ENCODE results near the gene FCHO2. TPM values are rescaled to one million over a fixed set of nuclear protein-coding genes. Genes with fewer than 3 reads are reported as not detected.
"Not testable (repeated sequence)": the region's sequence is repeated elsewhere in the genome, so short reads cannot be mapped to it uniquely, and the experiment has no call there.

Gene FCHO2
- total and polyA plus RNA-seq, 7 donors: 4.0 to 19.9 (median 16.6) TPM

DNA sequence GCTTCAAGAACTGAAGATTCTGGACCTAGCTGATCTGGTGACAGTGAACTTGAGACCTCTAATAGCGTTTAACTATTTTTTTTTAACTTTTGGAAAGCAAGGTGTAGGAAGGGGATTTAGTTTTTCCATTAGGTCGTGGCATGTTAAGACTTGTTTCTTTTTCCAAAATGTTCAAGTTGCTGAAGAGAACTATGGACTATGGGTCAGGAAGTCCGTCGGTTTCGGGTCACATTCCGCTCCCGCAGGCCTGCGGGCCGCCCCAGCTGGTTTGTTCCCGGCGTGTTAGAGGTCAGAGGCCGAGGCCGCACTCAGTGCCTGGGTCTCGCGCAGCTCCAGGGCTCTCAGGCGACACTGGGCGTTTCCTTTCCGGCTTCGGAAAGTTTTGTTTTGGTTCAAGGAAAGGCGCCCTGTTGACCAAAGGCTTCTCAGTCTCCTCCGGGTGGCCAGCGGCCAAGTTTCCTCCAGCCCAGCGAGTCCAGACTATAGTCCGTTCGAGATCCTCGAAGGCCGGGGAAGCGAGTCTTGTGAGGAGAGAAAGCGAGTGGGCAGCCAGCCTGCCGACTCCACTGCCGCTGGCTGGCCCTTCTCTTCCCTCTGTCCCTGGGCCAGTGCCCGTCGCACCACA is 586 bp upstream of the FCHO2 start:
- WGBS, 3 donors: 1 to 4% (median 1%) methylated on average over 32 to 33 of the region's 33 CpGs
- DNase-seq (peak; percentile 81 to 91), ATAC-seq (peak; percentile 61 to 77 (median 68))
- H3K36me3 ChIP-seq (ENCODE audit: insufficient read depth in 1 of 2, low read depth in 1 of 2): no peaks in the 10 kb centered on the region
- H3K9me3 ChIP-seq: no peaks in the 10 kb centered on the region
- H3K4me1 ChIP-seq: peaks cover 29% of the 10 kb centered on the region
- H3K27ac ChIP-seq: peak overlapping the region; percentile 96
- peak overlapping the region; percentile 86 for H3K4me3 ChIP-seq
- TF ChIP-seq, protein P1, sequence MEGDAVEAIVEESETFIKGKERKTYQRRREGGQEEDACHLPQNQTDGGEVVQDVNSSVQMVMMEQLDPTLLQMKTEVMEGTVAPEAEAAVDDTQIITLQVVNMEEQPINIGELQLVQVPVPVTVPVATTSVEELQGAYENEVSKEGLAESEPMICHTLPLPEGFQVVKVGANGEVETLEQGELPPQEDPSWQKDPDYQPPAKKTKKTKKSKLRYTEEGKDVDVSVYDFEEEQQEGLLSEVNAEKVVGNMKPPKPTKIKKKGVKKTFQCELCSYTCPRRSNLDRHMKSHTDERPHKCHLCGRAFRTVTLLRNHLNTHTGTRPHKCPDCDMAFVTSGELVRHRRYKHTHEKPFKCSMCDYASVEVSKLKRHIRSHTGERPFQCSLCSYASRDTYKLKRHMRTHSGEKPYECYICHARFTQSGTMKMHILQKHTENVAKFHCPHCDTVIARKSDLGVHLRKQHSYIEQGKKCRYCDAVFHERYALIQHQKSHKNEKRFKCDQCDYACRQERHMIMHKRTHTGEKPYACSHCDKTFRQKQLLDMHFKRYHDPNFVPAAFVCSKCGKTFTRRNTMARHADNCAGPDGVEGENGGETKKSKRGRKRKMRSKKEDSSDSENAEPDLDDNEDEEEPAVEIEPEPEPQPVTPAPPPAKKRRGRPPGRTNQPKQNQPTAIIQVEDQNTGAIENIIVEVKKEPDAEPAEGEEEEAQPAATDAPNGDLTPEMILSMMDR (IDR thresholded peaks at IDR 0.05): no peak
- intact Hi-C loops (cut with DNase I): no loop called here
- H3K27me3 ChIP-seq (ENCODE audit: insufficient read depth in 3 of 3, low read length in 2 of 3): no peaks in the 10 kb centered on the region

DNA sequence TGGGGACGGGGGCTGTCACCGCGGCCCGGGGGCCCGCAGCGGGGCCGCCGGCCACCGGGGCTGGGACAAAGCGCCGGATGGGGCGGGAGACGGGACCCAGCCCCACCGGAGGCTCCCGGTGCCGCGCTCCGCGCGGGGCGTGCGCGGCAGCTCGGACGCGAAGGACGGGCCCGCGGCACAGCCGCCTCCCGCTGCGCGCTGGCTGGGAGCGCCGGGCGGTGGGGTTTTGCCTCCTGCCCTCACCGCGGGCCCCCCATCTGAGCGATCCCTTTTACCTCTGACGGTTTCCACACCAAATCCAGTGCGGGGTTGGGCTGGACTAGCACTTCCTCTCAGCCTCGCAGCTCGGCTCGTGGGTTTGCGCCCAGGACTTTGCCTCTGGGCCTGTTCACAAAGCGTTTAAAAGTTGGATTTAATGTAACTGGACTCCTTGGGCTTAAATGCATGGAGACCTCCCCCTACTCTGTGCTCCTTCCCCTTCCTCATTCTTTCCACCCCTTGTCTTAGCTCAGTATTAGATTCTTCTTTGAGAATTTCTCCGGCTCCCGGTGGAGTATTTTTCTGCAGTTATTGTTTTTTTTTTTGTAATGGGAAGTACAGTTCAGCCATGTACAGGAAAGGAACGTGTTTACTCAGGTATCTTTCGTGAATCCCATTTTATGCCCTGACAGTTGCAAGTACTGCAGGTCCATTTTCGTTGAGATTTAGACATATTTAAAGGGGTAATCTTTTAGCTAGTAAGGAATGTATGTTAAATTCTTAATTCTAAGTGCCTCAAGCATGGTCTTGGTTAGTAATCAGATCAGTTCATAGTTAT is 691 bp downstream of the FCHO2 start:
- 0 to 2% (median 1%) methylated on average over 19 to 51 of the region's 51 CpGs for WGBS, 3 donors
- Histone ChIP-seq H3K36me3 (ENCODE audit: insufficient read depth in 1 of 2, low read depth in 1 of 2) (no peaks in the 10 kb centered on the region), H3K4me3 (peak overlapping the region; percentile 86), H3K27me3 (ENCODE audit: insufficient read depth in 3 of 3, low read length in 2 of 3) (no peaks in the 10 kb centered on the region), H3K4me1 (peaks cover 29% of the 10 kb centered on the region), H3K9me3 (no peaks in the 10 kb centered on the region), H3K27ac (peak overlapping the region; percentile 96)
- intact Hi-C loops (cut with DNase I): no loop called here
- peak in 3 of 4 donors; percentile 1 to 67 (median 60) for ATAC-seq
- TF ChIP-seq, protein P1 (IDR thresholded peaks at IDR 0.05): no peak
- peak; percentile 43 to 78 for DNase-seq

DNA sequence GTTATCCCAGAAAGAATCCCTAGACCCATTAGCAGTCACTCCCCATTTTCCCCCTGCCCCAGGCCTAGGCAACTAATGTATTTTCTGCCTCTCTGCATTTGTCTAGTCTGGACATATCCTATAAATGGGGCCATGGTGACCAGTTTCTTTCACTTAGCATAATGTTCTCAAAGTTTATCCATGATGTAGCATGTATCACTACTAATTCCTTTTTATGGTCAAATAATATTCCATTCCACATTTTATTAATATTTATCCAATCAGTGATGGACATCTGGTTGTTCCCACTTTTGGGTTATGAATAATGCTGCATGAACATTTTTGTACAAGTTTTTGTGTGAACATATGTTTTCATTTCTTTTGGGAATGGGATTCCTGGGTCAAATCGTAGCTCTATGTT is 1.5 kb downstream of the FCHO2 start:
- intact Hi-C loops (cut with DNase I): no loop called here
- DNase-seq (no peak), ATAC-seq (no peak)
- no peaks in the 10 kb centered on the region for H3K9me3 ChIP-seq
- TF ChIP-seq, protein P1 (IDR thresholded peaks at IDR 0.05): no peak
- H3K4me3 ChIP-seq: peak overlapping the region; percentile 86
- H3K27me3 ChIP-seq (ENCODE audit: insufficient read depth in 3 of 3, low read length in 2 of 3): no peaks in the 10 kb centered on the region
- H3K27ac ChIP-seq: peak overlapping the region; percentile 96
- H3K36me3 ChIP-seq (ENCODE audit: insufficient read depth in 1 of 2, low read depth in 1 of 2): no peaks in the 10 kb centered on the region
- H3K4me1 ChIP-seq: peaks cover 29% of the 10 kb centered on the region
- WGBS, 3 donors: 59 to 86% (median 79%) methylated on average over 1 of the region's 1 CpG

DNA sequence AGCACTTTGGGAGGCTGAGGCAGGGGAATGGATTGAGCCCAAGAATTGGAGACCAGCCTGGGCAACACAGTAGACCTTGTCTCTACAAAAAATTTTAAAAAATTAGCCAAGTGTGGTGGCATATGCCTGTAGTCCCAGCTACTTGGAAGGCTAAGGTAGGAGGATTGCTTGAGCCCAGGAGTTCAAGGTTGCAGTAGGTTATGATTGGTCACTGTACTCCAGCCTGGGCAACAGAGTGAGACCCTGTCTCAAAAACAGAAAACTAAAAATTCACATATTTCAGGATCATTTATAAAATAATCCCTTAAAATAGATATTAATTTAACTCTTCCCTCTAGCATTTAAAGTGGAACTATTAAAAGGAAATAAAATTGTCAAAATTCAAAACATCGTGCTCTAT is 3.4 kb downstream of the FCHO2 start:
- 95 to 100% (median 97%) methylated on average over 1 of the region's 1 CpG for WGBS, 3 donors
- ATAC-seq: no peak
- intact Hi-C loops (cut with DNase I): no loop called here
- H3K9me3 ChIP-seq: no peaks in the 10 kb centered on the region
- H3K27ac ChIP-seq: no peak overlapping the region
- H3K36me3 ChIP-seq (ENCODE audit: insufficient read depth in 1 of 2, low read depth in 1 of 2): no peaks in the 10 kb centered on the region
- peaks cover 25% of the 10 kb centered on the region for H3K4me1 ChIP-seq
- no peak for DNase-seq
- H3K27me3 ChIP-seq (ENCODE audit: insufficient read depth in 3 of 3, low read length in 2 of 3): no peaks in the 10 kb centered on the region
- no peak overlapping the region for H3K4me3 ChIP-seq
- TF ChIP-seq, protein P1 (IDR thresholded peaks at IDR 0.05): no peak

DNA sequence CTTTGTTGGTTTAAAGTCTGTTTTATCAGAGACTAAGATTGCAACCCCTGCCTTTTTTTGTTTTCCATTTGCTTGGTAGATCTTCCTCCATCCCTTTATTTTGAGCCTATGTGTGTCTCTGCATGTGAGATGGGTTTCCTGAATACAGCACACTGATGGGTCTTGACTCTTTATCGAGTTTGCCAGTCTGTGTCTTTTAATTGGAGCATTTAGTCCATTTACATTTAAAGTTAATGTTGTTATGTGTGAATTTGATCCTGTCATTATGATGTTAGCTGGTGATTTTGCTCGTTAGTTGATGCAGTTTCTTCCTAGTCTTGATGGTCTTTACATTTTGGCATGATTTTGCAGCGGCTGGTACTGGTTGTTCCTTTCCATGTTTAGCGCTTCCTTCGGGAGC is 18.6 kb downstream of the FCHO2 start:
- H3K9me3 ChIP-seq; DNase-seq; ATAC-seq; H3K36me3 ChIP-seq (ENCODE audit: insufficient read depth in 1 of 2, low read depth in 1 of 2); H3K4me3 ChIP-seq; H3K4me1 ChIP-seq; intact Hi-C loops (cut with DNase I); H3K27ac ChIP-seq; H3K27me3 ChIP-seq (ENCODE audit: insufficient read depth in 3 of 3, low read length in 2 of 3): not testable (repeated sequence)
- 89 to 93% (median 92%) methylated on average over 4 of the region's 5 CpGs for WGBS, 3 donors

DNA sequence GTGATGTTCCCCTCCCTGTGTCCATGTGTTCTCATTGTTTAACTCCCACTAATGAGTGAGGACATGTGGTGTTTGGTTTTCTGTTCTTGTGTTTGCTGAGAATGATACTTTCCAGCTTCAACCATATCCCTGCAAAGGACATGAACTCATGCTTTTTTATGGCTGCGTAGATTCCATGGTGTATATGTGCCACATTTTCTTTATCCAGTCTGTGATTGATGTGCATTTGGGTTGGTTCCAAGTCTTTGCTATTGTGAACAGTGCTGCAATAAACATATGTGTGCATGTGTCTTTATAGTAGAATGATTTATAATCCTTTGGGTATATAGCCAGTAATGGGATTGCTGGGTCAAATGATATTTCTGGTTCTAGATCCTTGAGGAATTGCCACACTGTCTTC is 21.0 kb downstream of the FCHO2 start:
- ATAC-seq; H3K36me3 ChIP-seq (ENCODE audit: insufficient read depth in 1 of 2, low read depth in 1 of 2); H3K4me1 ChIP-seq; H3K9me3 ChIP-seq; intact Hi-C loops (cut with DNase I); DNase-seq; H3K27me3 ChIP-seq (ENCODE audit: insufficient read depth in 3 of 3, low read length in 2 of 3); H3K27ac ChIP-seq; H3K4me3 ChIP-seq: not testable (repeated sequence)
- WGBS, 3 donors: 56 to 95% (median 94%) methylated on average over 1 of the region's 1 CpG

Measured in psoas muscle (tissue), 8 donors.